ENCODE results near the gene ZZZ3. TPM values are rescaled to one million over a fixed set of nuclear protein-coding genes. Genes with fewer than 3 reads are reported as not detected.

Gene ZZZ3
- total and polyA plus RNA-seq, 10 of the 15 experiments (the other 5 are each of a cell fraction or from before 2014, with no cell fraction given): 10.5 to 44.1 (median 29.5) TPM

- TF ChIP-seq PAX8 (IDR thresholded peaks at IDR 0.05) (no peak), RAD51 (IDR thresholded peaks at IDR 0.05) (no peak), RUNX3 (IDR thresholded peaks at IDR 0.05; ENCODE audit: low read length) (peak; percentile 41; the same call in 1 of the 2 replicates)
- CTCF ChIA-PET: no interaction called here
- Histone ChIP-seq H4K20me1 (ENCODE audit: control insufficient read depth, insufficient read depth) (no peaks in the 10 kb centered on the region), H2AFZ (ENCODE audit: control insufficient read depth, low read depth, low read length) (no peak overlapping the region), H3K27me3 (replicated peaks in 1 of 2; ENCODE audit: control insufficient read depth in 2 of 2, insufficient read depth in 2 of 2, low read length in 1 of 2) (no peaks in the 10 kb centered on the region), H3K9ac (ENCODE audit: control insufficient read depth, insufficient read depth, low read length) (no peak overlapping the region), H3K4me1 (ENCODE audit: control insufficient read depth, insufficient read depth, low read length) (0 out of 2 replicates have a peak, but pooled peaks cover 3% of the 10 kb centered on the region), H3K9me3 (replicated peaks; ENCODE audit: control insufficient read depth, insufficient read depth, low read length) (no peaks in the 10 kb centered on the region), H3K4me2 (ENCODE audit: control insufficient read depth, insufficient read depth) (no peak overlapping the region), H3K4me3 (no peak overlapping the region), H3K36me3 (ENCODE audit: control insufficient read depth in 2 of 2, insufficient read depth in 2 of 2, low read length in 1 of 2) (peaks cover 0 to 6% of the 10 kb centered on the region in 2 experiments; a peak in 2 of 4 replicates), H3K27ac (ENCODE audit: control insufficient read depth, insufficient read depth) (no peak overlapping the region), H3K79me2 (ENCODE audit: control insufficient read depth, insufficient read depth, low read length) (no peaks in the 10 kb centered on the region; the same call in 1 of the 2 replicates)
- RAD21 ChIA-PET (ENCODE audit: unreplicated experiment): no interaction called here
- POLR2A ChIA-PET: no interaction called here
- no peak for DNase-seq (ENCODE audit: low read depth, low spot score)
- peak; percentile 80 for ATAC-seq
- 46% methylated on average over 3 of the region's 3 CpGs for WGBS (ENCODE audit: insufficient coverage, insufficient replicate concordance, low lambda C conversion rate, missing lambda C conversion rate)
- no peak for FAIRE-seq
- intact Hi-C loops (cut with micrococcal nuclease; ENCODE audit: unreplicated experiment) (loop anchor here (10.0 kb wide), 2 partner anchors 316 to 544 kb away; partner anchors contain the start of gene DNAJB4), in situ Hi-C loops (cut with MboI) (no loop called here)
- SMC1A ChIA-PET (ENCODE audit: uncharacterized antibody, unreplicated experiment): no interaction called here
- BruUV-seq (replicated peaks): no TSS peak
Observed at GRCh38 chr1:77688939-77689338, 6.5 kb upstream of the ZZZ3 start.

GRCh38 chr1:77687519-77687906, 5.1 kb upstream of the ZZZ3 start:
- no peak for ATAC-seq
- no peak overlapping the region for H3K9ac ChIP-seq (ENCODE audit: control insufficient read depth, insufficient read depth, low read length)
- TF ChIP-seq PRDM15 (CRISPR knock-in tag; IDR thresholded peaks at IDR 0.05): no peak
- no peak for TF ChIP-seq ESRRA (IDR thresholded peaks at IDR 0.05; ENCODE audit: low read length)
- TF ChIP-seq STAT1 (conservative IDR thresholded peaks at IDR 0.05): no peak
- no peak for TF ChIP-seq NFYB (IDR thresholded peaks at IDR 0.05; ENCODE audit: insufficient read depth, low read depth, low read length)
- CTCF ChIA-PET: no interaction called here
- no peak for DNase-seq (ENCODE audit: low read depth, low spot score)
- H4K20me1 ChIP-seq (ENCODE audit: control insufficient read depth, insufficient read depth): no peaks in the 10 kb centered on the region
- no peaks in the 10 kb centered on the region; a peak in 2 of 4 replicates for H3K36me3 ChIP-seq (ENCODE audit: control insufficient read depth in 2 of 2, insufficient read depth in 2 of 2, low read length in 1 of 2)
- H3K4me3 ChIP-seq: no peak overlapping the region
- WGBS (ENCODE audit: insufficient coverage, insufficient replicate concordance, low lambda C conversion rate, missing lambda C conversion rate): 52% methylated on average over 10 of the region's 21 CpGs
- SMC1A ChIA-PET (ENCODE audit: uncharacterized antibody, unreplicated experiment): no interaction called here
- FAIRE-seq: no peak
- 0 out of 2 replicates have a peak, but pooled peaks cover 3% of the 10 kb centered on the region for H3K4me1 ChIP-seq (ENCODE audit: control insufficient read depth, insufficient read depth, low read length)
- intact Hi-C loops (cut with micrococcal nuclease; ENCODE audit: unreplicated experiment) (loop anchor here (10.0 kb wide), 2 partner anchors 317 to 543 kb away; partner anchors contain the start of gene DNAJB4), in situ Hi-C loops (cut with MboI) (no loop called here)
- H3K4me2 ChIP-seq (ENCODE audit: control insufficient read depth, insufficient read depth): no peak overlapping the region
- H3K9me3 ChIP-seq (replicated peaks; ENCODE audit: control insufficient read depth, insufficient read depth, low read length): no peaks in the 10 kb centered on the region
- BruUV-seq (replicated peaks): no TSS peak
- H3K27me3 ChIP-seq (replicated peaks in 1 of 2; ENCODE audit: control insufficient read depth in 2 of 2, insufficient read depth in 2 of 2, low read length in 1 of 2): no peaks in the 10 kb centered on the region
- no peak overlapping the region for H3K27ac ChIP-seq (ENCODE audit: control insufficient read depth, insufficient read depth)
- POLR2A ChIA-PET: no interaction called here
- no peak overlapping the region for H2AFZ ChIP-seq (ENCODE audit: control insufficient read depth, low read depth, low read length)
- no peaks in the 10 kb centered on the region; the same call in 1 of the 2 replicates for H3K79me2 ChIP-seq (ENCODE audit: control insufficient read depth, insufficient read depth, low read length)
- RAD21 ChIA-PET (ENCODE audit: unreplicated experiment): no interaction called here

Data from GM12878 (cell line).